ENCODE results near the gene FCSK.
"Not testable (repeated sequence)": the region's sequence is repeated elsewhere in the genome, so short reads cannot be mapped to it uniquely, and the experiment has no call there.

The FCSK gene

GRCh38 chr16:70454222-70455034 lies at the start of gene FCSK:
FCSK (plus strand) TSS chr16:70454595; CDS start chr16:70463191, 8,596 bp downstream.
- ATAC-seq (peak; percentile 94), DNase-seq (ENCODE audit: low spot score in 2 of 2) (peak; percentile 68 to 91)
- Mint-ChIP-seq H3K4me1 (peaks cover 13% of the 10 kb centered on the region), H3K27ac (peak within 1 kb of the TSS; percentile 94), H3K4me3 (peak within 1 kb of the TSS; percentile 81), H3K36me3 (no peaks in the 10 kb centered on the region), H3K9me3 (no peaks in the 10 kb centered on the region)

GRCh38 chr16:70406104-70406503 lies 48.3 kb upstream of the FCSK start:
- H3K4me1 Mint-ChIP-seq: peaks cover 27% of the 10 kb centered on the region
- not testable (repeated sequence) for DNase-seq (ENCODE audit: low spot score in 2 of 2); H3K4me3 Mint-ChIP-seq; H3K9me3 Mint-ChIP-seq; H3K27ac Mint-ChIP-seq; ATAC-seq
- peaks cover 21% of the 10 kb centered on the region for H3K36me3 Mint-ChIP-seq

DNA sequence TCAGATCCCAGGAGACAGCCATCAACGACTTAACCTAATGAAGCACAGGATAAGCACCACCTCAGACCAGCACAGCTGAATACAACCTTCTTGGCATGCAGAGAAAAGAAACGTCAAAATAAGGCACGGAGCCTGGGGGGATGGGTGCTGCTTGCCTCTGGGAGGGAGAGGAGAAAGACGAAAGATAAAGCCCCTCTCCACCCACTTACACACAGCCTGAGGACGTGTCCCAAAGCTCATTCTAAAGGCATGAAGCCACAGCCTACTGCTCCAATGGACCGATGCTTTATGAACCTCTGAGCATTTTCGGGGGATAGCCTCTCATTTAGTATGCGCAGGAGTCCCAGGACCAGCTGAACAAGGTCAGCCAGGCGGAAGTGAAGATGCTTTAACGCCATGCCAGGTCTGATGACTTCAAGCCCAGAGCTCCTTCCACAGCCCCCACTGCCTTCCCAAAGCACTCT lies 46.6 kb upstream of the FCSK start:
- no peaks in the 10 kb centered on the region for H3K9me3 Mint-ChIP-seq
- H3K4me1 Mint-ChIP-seq: peaks cover 22% of the 10 kb centered on the region
- peaks cover 21% of the 10 kb centered on the region for H3K36me3 Mint-ChIP-seq
- ATAC-seq (no peak), DNase-seq (ENCODE audit: low spot score in 2 of 2) (no peak)
- no peak overlapping the region for H3K4me3 Mint-ChIP-seq
- no peak overlapping the region for H3K27ac Mint-ChIP-seq

DNA sequence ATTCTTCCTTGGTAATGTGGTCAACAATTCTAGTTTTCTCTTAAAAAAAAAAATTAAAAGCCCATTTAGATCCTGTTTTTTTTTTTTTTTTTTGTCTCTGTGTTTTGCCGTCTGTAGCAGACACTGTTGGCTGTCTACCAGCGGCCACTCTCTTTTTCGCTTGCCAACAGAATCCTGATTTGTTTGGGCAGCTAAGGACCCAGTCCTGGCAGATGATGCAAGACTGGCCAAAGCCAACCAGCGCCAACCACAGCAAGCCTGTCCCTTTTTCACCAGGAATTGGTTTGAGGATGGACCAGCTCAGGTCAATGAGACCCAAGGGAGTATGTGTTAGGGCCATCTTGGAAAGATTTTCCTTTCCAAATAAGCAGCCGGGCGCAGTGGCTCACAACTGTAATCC lies 43.7 kb upstream of the FCSK start:
- DNase-seq (ENCODE audit: low spot score in 2 of 2) (no peak), ATAC-seq (no peak)
- no peak overlapping the region for H3K4me3 Mint-ChIP-seq
- H3K36me3 Mint-ChIP-seq: peaks cover 4% of the 10 kb centered on the region
- H3K4me1 Mint-ChIP-seq: no peaks in the 10 kb centered on the region
- H3K27ac Mint-ChIP-seq: no peak overlapping the region
- no peaks in the 10 kb centered on the region for H3K9me3 Mint-ChIP-seq

- H3K4me3 Mint-ChIP-seq: no peak overlapping the region
- DNase-seq (ENCODE audit: low spot score in 2 of 2) (no peak), ATAC-seq (no peak)
- H3K27ac Mint-ChIP-seq: no peak overlapping the region
- no peaks in the 10 kb centered on the region for H3K36me3 Mint-ChIP-seq
- peaks cover under 1% of the 10 kb centered on the region for H3K4me1 Mint-ChIP-seq
- no peaks in the 10 kb centered on the region for H3K9me3 Mint-ChIP-seq
Measured at GRCh38 chr16:70412385-70412784, 42.0 kb upstream of the FCSK start.

- not testable (repeated sequence) for H3K27ac Mint-ChIP-seq; H3K36me3 Mint-ChIP-seq; H3K4me3 Mint-ChIP-seq; ATAC-seq; H3K9me3 Mint-ChIP-seq; DNase-seq (ENCODE audit: low spot score in 2 of 2)
- peaks cover 12% of the 10 kb centered on the region for H3K4me1 Mint-ChIP-seq
Measured at GRCh38 chr16:70413572-70413971, 40.8 kb upstream of the FCSK start.

DNA sequence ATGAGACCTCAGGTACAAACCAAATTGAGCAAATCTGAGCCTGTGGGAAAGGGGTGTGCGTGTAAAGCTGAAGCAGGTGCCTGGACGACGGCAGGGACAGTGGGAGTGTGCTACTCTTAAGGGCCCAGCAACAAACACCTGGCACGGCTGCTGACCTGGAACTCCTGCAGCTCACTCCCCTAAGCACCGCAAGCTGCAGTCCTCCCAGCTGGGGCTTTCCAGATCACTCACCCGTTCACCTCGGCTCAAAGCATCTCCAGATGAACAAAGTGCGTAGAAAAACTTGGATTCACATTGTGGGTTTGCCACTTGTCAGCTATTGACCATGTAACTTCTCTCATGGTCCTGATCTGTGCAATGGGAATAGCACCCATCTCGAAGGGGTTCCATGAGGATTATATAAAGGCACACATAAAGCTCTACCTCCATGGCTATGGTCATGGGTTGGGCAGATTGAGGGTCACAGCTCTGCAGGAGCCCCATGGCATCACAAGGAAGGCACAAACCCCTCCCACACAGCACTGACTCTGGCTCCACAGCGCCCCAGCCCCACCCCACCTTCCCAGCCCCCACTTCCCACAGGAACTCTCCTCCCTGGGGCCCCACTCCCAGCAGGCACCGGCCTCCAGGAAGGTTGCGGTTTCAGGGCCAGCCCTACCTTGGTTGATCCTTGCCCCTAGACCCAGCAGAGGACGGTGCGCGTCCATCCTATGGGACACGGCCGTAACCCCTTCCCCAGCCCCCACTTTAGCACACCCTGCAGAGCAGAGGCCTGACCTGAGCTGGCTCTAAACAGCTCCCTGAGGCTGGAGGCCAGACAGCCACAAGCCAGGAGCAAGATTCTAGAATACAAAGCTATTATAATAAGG lies 37.4 kb upstream of the FCSK start:
- ATAC-seq: no peak
- peaks cover 41% of the 10 kb centered on the region for H3K4me1 Mint-ChIP-seq

GRCh38 chr16:70417661-70418060 lies 36.7 kb upstream of the FCSK start:
- Mint-ChIP-seq H3K4me1 (peaks cover 48% of the 10 kb centered on the region), H3K36me3 (no peaks in the 10 kb centered on the region), H3K9me3 (no peaks in the 10 kb centered on the region), H3K4me3 (no peak overlapping the region), H3K27ac (peak overlapping the region; percentile 74)
- DNase-seq (ENCODE audit: low spot score in 2 of 2) (no peak), ATAC-seq (no peak)

More for the DNA sequence above, 37.4 kb upstream of the FCSK start:
- no peak for DNase-seq (ENCODE audit: low spot score in 2 of 2)
- Mint-ChIP-seq H3K4me3 (no peak overlapping the region), H3K9me3 (no peaks in the 10 kb centered on the region), H3K36me3 (no peaks in the 10 kb centered on the region), H3K27ac (peak overlapping the region; percentile 74)

DNA sequence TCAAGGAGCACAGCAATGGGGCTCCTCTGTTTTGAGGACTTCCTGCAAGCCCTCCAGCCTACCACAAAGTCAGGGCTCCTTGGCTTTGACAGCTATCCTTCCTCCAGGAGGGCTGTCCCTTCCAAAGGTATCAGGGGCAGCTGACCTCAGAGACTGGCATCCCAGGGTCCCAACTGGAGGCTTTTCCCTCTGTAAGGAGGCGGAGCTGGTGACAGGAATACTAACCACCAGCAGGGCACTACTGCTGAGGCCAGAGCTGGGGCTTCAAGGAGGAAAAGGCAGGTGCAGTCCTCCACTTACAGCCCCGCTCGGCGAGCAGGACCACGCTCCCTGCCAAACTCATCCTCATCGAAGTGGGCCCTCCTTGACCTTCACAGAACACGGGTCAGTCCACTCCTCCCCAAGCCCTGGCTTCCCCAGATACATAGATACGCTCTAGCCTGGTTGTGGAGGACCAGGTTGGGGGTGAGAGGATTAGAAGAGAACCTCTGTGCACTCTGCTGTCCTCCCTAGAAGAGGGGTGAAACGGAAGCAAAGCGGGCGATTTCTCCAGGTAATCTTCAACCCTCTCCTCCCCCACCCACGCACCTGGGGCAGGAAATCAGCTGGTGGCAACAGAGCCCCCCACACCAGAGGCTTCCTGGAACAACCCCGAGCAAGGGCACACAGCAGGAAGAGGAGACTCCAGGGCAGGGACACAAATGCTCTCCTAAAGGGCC lies 36.0 kb upstream of the FCSK start:
- ATAC-seq (peak; percentile 26), DNase-seq (ENCODE audit: low spot score in 2 of 2) (no peak)
- no peaks in the 10 kb centered on the region for H3K36me3 Mint-ChIP-seq
- H3K4me3 Mint-ChIP-seq: peak overlapping the region; percentile 32
- no peaks in the 10 kb centered on the region for H3K9me3 Mint-ChIP-seq
- peak overlapping the region; percentile 78 for H3K27ac Mint-ChIP-seq
- peaks cover 48% of the 10 kb centered on the region for H3K4me1 Mint-ChIP-seq

DNA sequence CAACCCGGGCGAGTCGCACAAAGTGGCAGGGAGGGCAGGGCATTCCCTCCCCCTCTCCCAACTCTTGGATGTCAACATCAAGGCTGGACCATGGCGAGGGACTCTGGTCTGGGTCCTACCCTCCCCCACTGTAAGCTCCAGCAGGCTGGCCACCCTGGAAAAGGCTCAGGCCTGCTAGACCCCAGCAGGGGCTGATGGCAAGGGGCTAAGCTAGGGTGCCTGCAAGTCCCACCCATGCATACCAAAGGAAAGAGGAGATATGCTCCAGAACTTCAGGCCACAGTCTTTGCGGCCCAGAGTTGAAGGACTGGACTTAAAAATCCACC lies 35.4 kb upstream of the FCSK start:
- DNase-seq (ENCODE audit: low spot score in 2 of 2): no peak
- ATAC-seq: peak; percentile 14
- H3K4me3 Mint-ChIP-seq: peak overlapping the region; percentile 32
- peaks cover 48% of the 10 kb centered on the region for H3K4me1 Mint-ChIP-seq
- no peaks in the 10 kb centered on the region for H3K9me3 Mint-ChIP-seq
- H3K36me3 Mint-ChIP-seq: no peaks in the 10 kb centered on the region
- H3K27ac Mint-ChIP-seq: peak overlapping the region; percentile 78

DNA sequence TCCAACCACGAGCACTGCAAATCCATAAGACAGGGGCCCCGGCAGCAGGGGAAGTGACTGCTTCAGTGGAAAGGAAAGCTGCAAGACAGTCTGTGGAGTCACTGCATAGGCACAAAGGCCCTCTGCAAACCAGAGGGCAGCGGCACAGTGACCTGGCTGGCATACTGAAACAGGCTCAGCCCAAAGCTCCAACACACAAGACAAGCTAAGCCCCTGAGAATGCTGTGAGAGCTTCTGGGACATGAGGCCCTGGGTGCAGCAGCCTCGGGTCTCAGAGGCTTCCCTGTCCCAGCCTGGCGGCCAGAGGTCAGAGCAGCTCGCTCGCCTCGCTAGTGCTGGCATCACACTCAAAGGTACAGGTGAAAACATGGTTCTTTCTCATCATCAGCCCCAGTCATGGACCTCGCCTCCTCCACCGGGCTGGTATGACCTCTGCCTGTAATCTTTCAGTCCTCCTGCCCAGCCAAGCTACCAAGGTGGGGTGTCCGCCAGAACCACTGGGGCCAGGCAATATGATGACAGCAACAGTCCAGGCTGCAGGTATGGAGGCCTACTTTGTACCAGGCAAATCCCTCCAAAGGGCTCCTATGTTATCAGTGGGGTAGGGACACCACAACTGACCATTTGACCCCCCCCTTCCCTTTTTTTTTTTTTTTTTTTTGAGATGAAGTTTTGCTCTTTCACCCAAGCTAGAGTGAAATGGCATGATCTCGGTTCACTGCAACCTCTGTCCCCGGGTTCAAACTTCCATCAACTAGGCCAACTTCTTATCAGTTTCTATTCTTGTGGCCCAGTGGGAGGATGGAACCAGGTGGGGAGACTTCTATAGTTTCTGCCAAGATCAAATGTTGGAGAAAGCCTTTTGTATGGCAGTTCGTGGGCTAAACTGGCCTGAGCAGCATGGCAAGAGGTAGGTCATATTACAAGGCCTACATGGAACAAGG lies 34.7 kb upstream of the FCSK start:
- H3K27ac Mint-ChIP-seq: peak overlapping the region; percentile 78
- H3K4me3 Mint-ChIP-seq: no peak overlapping the region
- no peaks in the 10 kb centered on the region for H3K36me3 Mint-ChIP-seq
- no peaks in the 10 kb centered on the region for H3K9me3 Mint-ChIP-seq
- DNase-seq (ENCODE audit: low spot score in 2 of 2) (no peak), ATAC-seq (no peak)
- peaks cover 48% of the 10 kb centered on the region for H3K4me1 Mint-ChIP-seq

DNA sequence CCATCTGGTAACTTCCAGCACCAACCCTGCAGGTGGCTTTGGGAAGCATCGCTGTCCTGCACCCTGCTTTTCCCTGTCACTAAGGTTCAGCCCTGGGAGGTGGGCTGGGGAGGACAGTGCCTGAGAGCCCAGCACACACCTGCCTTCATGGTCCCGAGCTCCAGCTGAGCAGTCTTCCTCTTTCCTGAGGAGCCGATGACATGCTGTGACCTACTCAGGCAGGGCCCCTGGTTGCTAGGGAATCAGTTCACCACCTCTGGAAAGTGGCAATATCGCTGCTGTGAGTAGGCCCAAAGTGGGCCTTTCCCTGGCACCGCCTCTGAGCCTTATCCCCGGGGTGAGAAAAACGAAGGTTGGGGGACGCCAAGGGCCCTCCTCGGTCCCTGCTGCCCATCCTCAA lies 33.4 kb upstream of the FCSK start:
- H3K4me1 Mint-ChIP-seq: peaks cover 48% of the 10 kb centered on the region
- peak overlapping the region; percentile 78 for H3K27ac Mint-ChIP-seq
- H3K9me3 Mint-ChIP-seq: no peaks in the 10 kb centered on the region
- H3K36me3 Mint-ChIP-seq: peaks cover 8% of the 10 kb centered on the region
- no peak overlapping the region for H3K4me3 Mint-ChIP-seq
- no peak for DNase-seq (ENCODE audit: low spot score in 2 of 2)
- ATAC-seq: no peak

GRCh38 chr16:70421473-70422311 lies 32.7 kb upstream of the FCSK start:
- ATAC-seq (no peak), DNase-seq (ENCODE audit: low spot score in 2 of 2) (no peak)
- Mint-ChIP-seq H3K4me3 (no peak overlapping the region), H3K4me1 (peaks cover 48% of the 10 kb centered on the region), H3K27ac (no peak overlapping the region), H3K36me3 (peaks cover 8% of the 10 kb centered on the region), H3K9me3 (no peaks in the 10 kb centered on the region)

- H3K4me3 Mint-ChIP-seq: no peak overlapping the region
- DNase-seq (ENCODE audit: low spot score in 2 of 2) (no peak), ATAC-seq (no peak)
- no peaks in the 10 kb centered on the region for H3K9me3 Mint-ChIP-seq
- peaks cover 49% of the 10 kb centered on the region for H3K4me1 Mint-ChIP-seq
- H3K36me3 Mint-ChIP-seq: peaks cover 8% of the 10 kb centered on the region
- H3K27ac Mint-ChIP-seq: peak overlapping the region; percentile 32
Measured at GRCh38 chr16:70422543-70422942, 31.9 kb upstream of the FCSK start.
